Testis (tissue), 3 donors: Measurements from ENCODE around the gene RHOT1. TPM values are rescaled to one million over a fixed set of nuclear protein-coding genes. Genes with fewer than 3 reads are reported as not detected.

Experiments
- DNase-seq: peaks from one replicate; pipeline ENCODE4 v3.0.0-alpha.2; 2019
- H3K27ac ChIP-seq, 2 donors: fragments of 200-600 bp; sonication (generic); one replicate each; pipeline ENCODE4 v1.5.1; 2019
- H3K27me3 ChIP-seq: fragments of 200-600 bp; sonication (generic); one replicate; pipeline ENCODE4 v1.5.1; 2019
- H3K36me3 ChIP-seq: fragments of 200-600 bp; sonication (generic); one replicate; pipeline ENCODE4 v1.5.1; 2017; ENCODE audit warnings: low read depth; ENCODE audit errors: missing control alignments
- H3K4me1 ChIP-seq: fragments of 200-600 bp; sonication (generic); one replicate; pipeline ENCODE4 v1.5.1; 2019
- H3K4me3 ChIP-seq, 2 donors: fragments of 200-600 bp; sonication (generic); one replicate each; pipeline ENCODE4 v1.5.1; 2017 to 2019
- H3K9me3 ChIP-seq: fragments of 200-600 bp; sonication (generic); one replicate; pipeline ENCODE4 v1.5.1; 2017
- CTCF ChIP-seq, 3 experiments: fragments of 450-650 bp in 2 of 3; fragments of 200-600 bp in 1 of 3; sonication (generic) in 1 of 3; IDR thresholded peaks; one replicate each; pipeline ENCODE4 v1.5.1; 2016 to 2019; ENCODE audit warnings: antibody characterized with exemption in 3 of 3, mild to moderate bottlenecking in 2 of 3, moderate library complexity in 1 of 3
- POLR2A ChIP-seq: fragments of 450-650 bp; IDR thresholded peaks from one replicate; pipeline ENCODE4 v1.6.1; 2017; ENCODE audit warnings: antibody characterized with exemption, mild to moderate bottlenecking, moderate library complexity
- WGBS, 2 donors: methylation state at CpG; one replicate each; pipeline ENCODE4 v1.1.5; 2018; 5-methylcytosine and 5-hydroxymethylcytosine counted together
- intact Hi-C: fragments of 100-400 bp; cut with DNase I; formaldehyde crosslinking; loops from one replicate; pipeline ENCODE4 v1.15.1; 2023; ENCODE audit warnings: low total_unique reads
- polyA plus RNA-seq: library from polyadenylated mRNA; stranded (reverse); fragments of 350-450 nt; fragmentation: Illumina TruSeq; extraction: RNeasy Lipid Tissue Mini Kit (QIAGEN cat#74804); gene quantifications from one replicate; pipeline ENCODE4 v1.2.3, GENCODE V29; 2014; ENCODE audit warnings: low read depth, low replicate concordance; ENCODE audit not compliant: insufficient read depth
- total RNA-seq, 2 donors: library from RNA; depleted of rRNA; stranded (reverse); fragments of >200 nt; gene quantifications; one replicate each; pipeline ENCODE4 v1.2.3, GENCODE V29; 2016

RHOT1 gene
- total and polyA plus RNA-seq, 3 donors from 2014 or later, result 42.6 to 60.6 (median 51.3) TPM

GRCh38 chr17:32265192-32265923, 123.1 kb downstream of the RHOT1 start, which contains the start of gene RHBDL3:
RHBDL3 (plus strand) TSS chr17:32265832; CDS start chr17:32266190, 358 bp downstream.
- no peak within 1 kb of the TSS for H3K27ac ChIP-seq
- H3K36me3 ChIP-seq, result no peaks in the 10 kb centered on the region
- H3K27me3 ChIP-seq, result no peaks in the 10 kb centered on the region
- H3K9me3 ChIP-seq, result no peaks in the 10 kb centered on the region
- 2 to 4% methylated on average over 16 to 48 of the region's 68 CpGs for WGBS, 2 donors
- no peak for DNase-seq
- peak within 1 kb of the TSS; percentile 44 to 65 for H3K4me3 ChIP-seq
- intact Hi-C loops, result no loop called here
- no peak for TF ChIP-seq CTCF (IDR thresholded peaks at IDR 0.05)
- TF ChIP-seq POLR2A, result no peak
- peaks cover 10% of the 10 kb centered on the region for H3K4me1 ChIP-seq

GRCh38 chr17:32266051-32266388, 123.7 kb downstream of the RHOT1 start:
- no peaks in the 10 kb centered on the region for H3K36me3 ChIP-seq
- TF ChIP-seq CTCF (IDR thresholded peaks at IDR 0.05) (no peak), POLR2A (no peak)
- intact Hi-C loops, result no loop called here
- H3K4me3 ChIP-seq, result peak overlapping the region; percentile 44 to 65
- DNase-seq, result no peak
- H3K27me3 ChIP-seq, result no peaks in the 10 kb centered on the region
- no peak overlapping the region for H3K27ac ChIP-seq
- WGBS, 2 donors, result 0% methylated on average over 6 of the region's 55 CpGs; no CpG with 5 or more reads in 1 of the 2 donors
- H3K9me3 ChIP-seq, result no peaks in the 10 kb centered on the region
- H3K4me1 ChIP-seq, result peaks cover 10% of the 10 kb centered on the region

GRCh38 chr17:32266389-32267301, 124.3 kb downstream of the RHOT1 start:
- Histone ChIP-seq H3K9me3 (no peaks in the 10 kb centered on the region), H3K27me3 (no peaks in the 10 kb centered on the region), H3K27ac (no peak overlapping the region), H3K4me1 (peaks cover 5% of the 10 kb centered on the region), H3K4me3 (peak overlapping the region; percentile 44 to 65), H3K36me3 (no peaks in the 10 kb centered on the region)
- 3 to 4% methylated on average over 18 to 68 of the region's 78 CpGs for WGBS, 2 donors
- intact Hi-C loops, result no loop called here
- DNase-seq, result no peak
- TF ChIP-seq POLR2A (no peak), CTCF (IDR thresholded peaks at IDR 0.05) (no peak)

GRCh38 chr17:32267690-32268205, 125.4 kb downstream of the RHOT1 start:
- Histone ChIP-seq H3K4me3 (no peak overlapping the region), H3K9me3 (no peaks in the 10 kb centered on the region), H3K4me1 (peaks cover 3% of the 10 kb centered on the region), H3K27me3 (no peaks in the 10 kb centered on the region), H3K27ac (no peak overlapping the region), H3K36me3 (no peaks in the 10 kb centered on the region)
- WGBS, 2 donors, result 47 to 74% methylated on average over 7 to 10 of the region's 10 CpGs
- intact Hi-C loops, result no loop called here
- TF ChIP-seq POLR2A (no peak), CTCF (IDR thresholded peaks at IDR 0.05) (no peak)
- no peak for DNase-seq
